ENCODE results near the gene DGCR8. TPM values are rescaled to one million over a fixed set of nuclear protein-coding genes. Genes with fewer than 3 reads are reported as not detected.

DGCR8 gene
- total RNA-seq, 2 experiments from 2014 or later = 17.8 to 18.5 TPM

DNA sequence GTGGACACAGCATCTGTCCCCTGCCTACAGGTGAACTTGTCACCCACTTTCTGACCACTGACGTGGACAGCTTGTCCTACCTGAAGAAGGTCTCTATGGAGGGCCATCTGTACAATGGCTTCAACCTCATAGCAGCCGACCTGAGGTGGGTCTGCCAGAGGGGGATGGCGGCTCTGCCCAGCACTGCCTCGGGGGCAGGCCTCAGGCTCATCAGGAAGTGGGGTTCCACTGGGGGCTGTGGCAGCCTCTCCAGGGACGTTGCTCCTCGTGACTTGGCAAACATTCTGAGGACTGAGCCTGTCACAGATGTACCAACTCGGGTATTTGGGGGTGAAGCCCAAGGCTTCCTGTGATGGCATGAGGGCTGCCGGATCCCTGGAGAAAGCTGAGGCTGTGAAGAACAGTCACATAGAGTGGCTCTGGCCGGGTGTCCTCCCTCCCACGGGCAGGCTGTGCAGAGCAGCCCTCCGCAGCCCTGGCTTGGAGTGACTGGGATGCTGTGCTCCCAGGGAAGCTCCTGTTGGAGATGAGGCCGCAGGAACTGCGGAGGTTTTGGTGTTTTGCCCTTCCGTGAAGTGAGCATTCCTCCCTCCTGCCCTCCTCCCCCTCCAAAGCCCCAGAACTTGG is 26.5 kb upstream of the DGCR8 start:
- TF ChIP-seq, protein P1, sequence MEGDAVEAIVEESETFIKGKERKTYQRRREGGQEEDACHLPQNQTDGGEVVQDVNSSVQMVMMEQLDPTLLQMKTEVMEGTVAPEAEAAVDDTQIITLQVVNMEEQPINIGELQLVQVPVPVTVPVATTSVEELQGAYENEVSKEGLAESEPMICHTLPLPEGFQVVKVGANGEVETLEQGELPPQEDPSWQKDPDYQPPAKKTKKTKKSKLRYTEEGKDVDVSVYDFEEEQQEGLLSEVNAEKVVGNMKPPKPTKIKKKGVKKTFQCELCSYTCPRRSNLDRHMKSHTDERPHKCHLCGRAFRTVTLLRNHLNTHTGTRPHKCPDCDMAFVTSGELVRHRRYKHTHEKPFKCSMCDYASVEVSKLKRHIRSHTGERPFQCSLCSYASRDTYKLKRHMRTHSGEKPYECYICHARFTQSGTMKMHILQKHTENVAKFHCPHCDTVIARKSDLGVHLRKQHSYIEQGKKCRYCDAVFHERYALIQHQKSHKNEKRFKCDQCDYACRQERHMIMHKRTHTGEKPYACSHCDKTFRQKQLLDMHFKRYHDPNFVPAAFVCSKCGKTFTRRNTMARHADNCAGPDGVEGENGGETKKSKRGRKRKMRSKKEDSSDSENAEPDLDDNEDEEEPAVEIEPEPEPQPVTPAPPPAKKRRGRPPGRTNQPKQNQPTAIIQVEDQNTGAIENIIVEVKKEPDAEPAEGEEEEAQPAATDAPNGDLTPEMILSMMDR (IDR thresholded peaks at IDR 0.05) = no peak
- DNase-seq (no peak), ATAC-seq (ENCODE audit: poor library complexity) (no peak)
- H3K4me3 ChIP-seq (ENCODE audit: low read length) = no peak overlapping the region
- H3K27me3 ChIP-seq (ENCODE audit: control insufficient read depth in 1 of 2, insufficient read depth in 2 of 2, low read length in 2 of 2) = no peaks in the 10 kb centered on the region
- no peak overlapping the region for H3K4me3 Mint-ChIP-seq
- H3K27me3 Mint-ChIP-seq = no peaks in the 10 kb centered on the region
- no peaks in the 10 kb centered on the region for H3K9me3 ChIP-seq (ENCODE audit: control insufficient read depth in 1 of 2, insufficient read depth in 1 of 2, low read length in 2 of 2)
- H3K4me1 ChIP-seq (ENCODE audit: insufficient read depth, low read length) = no peaks in the 10 kb centered on the region
- peaks cover 66% of the 10 kb centered on the region for H3K36me3 Mint-ChIP-seq (ENCODE audit: low read depth)
- H3K36me3 ChIP-seq (ENCODE audit: insufficient read depth, low read length) = peaks cover 68% of the 10 kb centered on the region
- intact Hi-C loops (cut with DNase I, micrococcal nuclease) = no loop called here
- ChIA-PET POLR2A (no interaction called here), CTCF (no interaction called here)
- no peak overlapping the region for H3K27ac ChIP-seq (ENCODE audit: low read depth in 1 of 2, low read length in 2 of 2)
- no peaks in the 10 kb centered on the region for H3K9me3 Mint-ChIP-seq
- no peaks in the 10 kb centered on the region for H3K4me1 Mint-ChIP-seq (ENCODE audit: low read depth)
- H3K27ac Mint-ChIP-seq = no peak overlapping the region

DNA sequence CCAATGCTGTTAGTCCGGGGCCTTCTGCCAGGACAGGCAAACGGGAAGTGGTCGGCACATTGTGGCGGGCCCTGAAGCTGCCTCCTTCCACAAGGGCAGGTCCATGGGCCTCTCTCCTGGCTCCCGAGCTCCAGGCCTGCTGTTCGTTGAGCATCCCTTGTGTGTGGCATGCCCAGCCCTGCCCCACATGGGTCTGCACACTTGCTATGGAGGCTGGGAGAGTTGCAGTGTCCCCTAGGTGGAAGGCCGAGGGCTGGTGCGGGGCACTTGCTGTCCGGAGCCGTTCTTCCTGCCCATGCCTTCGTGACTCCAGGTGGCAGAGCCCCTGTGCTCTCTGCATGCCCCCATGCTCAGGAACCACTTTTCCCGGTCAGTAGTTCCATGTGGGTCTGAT is 26.0 kb upstream of the DGCR8 start:
- ATAC-seq (ENCODE audit: poor library complexity) = no peak
- Mint-ChIP-seq H3K27me3 (no peaks in the 10 kb centered on the region), H3K4me3 (no peak overlapping the region), H3K9me3 (no peaks in the 10 kb centered on the region), H3K27ac (no peak overlapping the region), H3K36me3 (ENCODE audit: low read depth) (peaks cover 66% of the 10 kb centered on the region), H3K4me1 (ENCODE audit: low read depth) (no peaks in the 10 kb centered on the region)
- peaks cover 65% of the 10 kb centered on the region for H3K36me3 ChIP-seq (ENCODE audit: insufficient read depth, low read length)
- H3K27me3 ChIP-seq (ENCODE audit: control insufficient read depth in 1 of 2, insufficient read depth in 2 of 2, low read length in 2 of 2) = no peaks in the 10 kb centered on the region
- CTCF ChIA-PET = no interaction called here
- TF ChIP-seq, protein P1 (IDR thresholded peaks at IDR 0.05) = no peak
- intact Hi-C loops (cut with DNase I, micrococcal nuclease) = no loop called here
- H3K4me1 ChIP-seq (ENCODE audit: insufficient read depth, low read length) = no peaks in the 10 kb centered on the region
- POLR2A ChIA-PET = no interaction called here
- no peak for DNase-seq
- H3K9me3 ChIP-seq (ENCODE audit: control insufficient read depth in 1 of 2, insufficient read depth in 1 of 2, low read length in 2 of 2) = no peaks in the 10 kb centered on the region
- no peak overlapping the region for H3K27ac ChIP-seq (ENCODE audit: low read depth in 1 of 2, low read length in 2 of 2)
- no peak overlapping the region for H3K4me3 ChIP-seq (ENCODE audit: low read length)

DNA sequence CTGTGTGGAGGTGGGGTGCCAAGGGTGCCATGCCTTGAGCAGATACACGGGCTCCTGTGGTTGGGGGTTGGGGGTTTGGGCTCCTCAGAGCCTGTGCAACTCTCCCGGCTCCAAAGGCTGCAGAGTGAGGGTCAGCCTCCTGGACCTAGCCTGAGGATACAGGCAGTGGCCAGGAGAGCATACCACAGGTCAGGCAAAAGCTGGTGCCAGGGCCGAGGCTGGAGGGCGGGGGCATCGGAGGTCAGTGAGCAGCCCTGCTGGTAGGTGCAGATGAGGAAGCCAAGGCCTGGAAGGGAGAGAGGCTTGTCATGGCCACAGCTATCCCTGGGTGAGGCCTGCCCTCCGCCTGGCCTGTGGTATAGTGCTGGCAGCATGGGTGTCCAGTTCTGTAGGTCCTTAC is 25.6 kb upstream of the DGCR8 start:
- H3K4me1 Mint-ChIP-seq (ENCODE audit: low read depth) = no peaks in the 10 kb centered on the region
- POLR2A ChIA-PET = no interaction called here
- H3K9me3 Mint-ChIP-seq = no peaks in the 10 kb centered on the region
- CTCF ChIA-PET = no interaction called here
- no peaks in the 10 kb centered on the region for H3K27me3 ChIP-seq (ENCODE audit: control insufficient read depth in 1 of 2, insufficient read depth in 2 of 2, low read length in 2 of 2)
- H3K4me1 ChIP-seq (ENCODE audit: insufficient read depth, low read length) = no peaks in the 10 kb centered on the region
- no peak overlapping the region for H3K4me3 Mint-ChIP-seq
- DNase-seq = no peak
- H3K36me3 Mint-ChIP-seq (ENCODE audit: low read depth) = peaks cover 67% of the 10 kb centered on the region
- ATAC-seq (ENCODE audit: poor library complexity) = no peak
- H3K27me3 Mint-ChIP-seq = no peaks in the 10 kb centered on the region
- intact Hi-C loops (cut with DNase I, micrococcal nuclease) = no loop called here
- H3K36me3 ChIP-seq (ENCODE audit: insufficient read depth, low read length) = peaks cover 63% of the 10 kb centered on the region
- H3K9me3 ChIP-seq (ENCODE audit: control insufficient read depth in 1 of 2, insufficient read depth in 1 of 2, low read length in 2 of 2) = no peaks in the 10 kb centered on the region
- H3K27ac Mint-ChIP-seq = no peak overlapping the region
- H3K4me3 ChIP-seq (ENCODE audit: low read length) = no peak overlapping the region
- TF ChIP-seq, protein P1 (IDR thresholded peaks at IDR 0.05) = no peak
- H3K27ac ChIP-seq (ENCODE audit: low read depth in 1 of 2, low read length in 2 of 2) = no peak overlapping the region

All from CD4-positive, alpha-beta T cell (primary cell).